GM18498 (cell line): ENCODE data around the gene MZT2B.
"Not testable (repeated sequence)": the region's sequence is repeated elsewhere in the genome, so short reads cannot be mapped to it uniquely, and the experiment has no call there.

ENCODE experiments used
- ATAC-seq: cut with Tn5 transposase; IDR thresholded peaks from one replicate; pipeline ENCODE4 v1.9.1; 2021; ENCODE audit warnings: mild to moderate bottlenecking, moderate library complexity; ENCODE audit not compliant: unreplicated experiment

Gene MZT2B

GRCh38 chr2:130202518-130202917, 20.5 kb downstream of the MZT2B start:
- not testable (repeated sequence) for ATAC-seq

GRCh38 chr2:130203150-130203549, 21.1 kb downstream of the MZT2B start:
- ATAC-seq, result not testable (repeated sequence)

- not testable (repeated sequence) for ATAC-seq
These were observed 25.0 kb downstream of the MZT2B start for GRCh38 chr2:130207051-130207450.

- not testable (repeated sequence) for ATAC-seq
These were observed 37.1 kb downstream of the MZT2B start for GRCh38 chr2:130219147-130219546.

GRCh38 chr2:130220505-130220904, 38.4 kb downstream of the MZT2B start:
- not testable (repeated sequence) for ATAC-seq

- peak; percentile 89 for ATAC-seq
These were observed 40.5 kb downstream of the MZT2B start for GRCh38 chr2:130222523-130222922.

GRCh38 chr2:130228005-130228404, 45.9 kb downstream of the MZT2B start:
- not testable (repeated sequence) for ATAC-seq

GRCh38 chr2:130228467-130229160, 46.6 kb downstream of the MZT2B start:
- not testable (repeated sequence) for ATAC-seq

- ATAC-seq, result not testable (repeated sequence)
These were observed 47.1 kb downstream of the MZT2B start for GRCh38 chr2:130229161-130229510.

- not testable (repeated sequence) for ATAC-seq
These were observed 48.3 kb downstream of the MZT2B start for GRCh38 chr2:130230376-130230775.

GRCh38 chr2:130230907-130231306, 48.8 kb downstream of the MZT2B start:
- not testable (repeated sequence) for ATAC-seq

- no peak for ATAC-seq
These were observed 49.6 kb downstream of the MZT2B start for GRCh38 chr2:130231656-130232055.

GRCh38 chr2:130233066-130233465, 51.0 kb downstream of the MZT2B start:
- not testable (repeated sequence) for ATAC-seq

- not testable (repeated sequence) for ATAC-seq
These were observed 57.5 kb downstream of the MZT2B start for GRCh38 chr2:130239581-130239980.
